Activated T-helper 1 cell treated with Interleukin-2 at 50 U/mL for 16 hours (primary cell): ENCODE results near the gene DLX6.

Experiments
- DNase-seq: peaks from one replicate; pipeline ENCODE4 v3.0.0-alpha.2; 2020; ENCODE audit warnings: low read depth

Gene DLX6

GRCh38 chr7:97011104-97011503 lies 5.8 kb downstream of the DLX6 start:
- no peak for DNase-seq

GRCh38 chr7:97011536-97012364 lies 6.4 kb downstream of the DLX6 start:
- DNase-seq, result no peak

- DNase-seq, result no peak
Observed at GRCh38 chr7:97012365-97013133, 7.2 kb downstream of the DLX6 start.

GRCh38 chr7:97013134-97013844 lies 7.9 kb downstream of the DLX6 start:
- no peak for DNase-seq

GRCh38 chr7:97013845-97014134 lies 8.4 kb downstream of the DLX6 start:
- no peak for DNase-seq

- DNase-seq, result no peak
Observed at GRCh38 chr7:97014145-97014750, 8.9 kb downstream of the DLX6 start.

GRCh38 chr7:97015279-97015678 lies 9.9 kb downstream of the DLX6 start:
- no peak for DNase-seq

GRCh38 chr7:97015756-97016380 lies 10.5 kb downstream of the DLX6 start:
- no peak for DNase-seq

GRCh38 chr7:97016381-97017191 lies 11.2 kb downstream of the DLX6 start:
- no peak for DNase-seq

- DNase-seq, result no peak
Observed at GRCh38 chr7:97017192-97018125, 12.1 kb downstream of the DLX6 start.

GRCh38 chr7:97018126-97018601 lies 12.8 kb downstream of the DLX6 start:
- DNase-seq, result no peak

- DNase-seq, result no peak
Observed at GRCh38 chr7:97018791-97019531, 13.6 kb downstream of the DLX6 start.

GRCh38 chr7:97019710-97020225 lies 14.4 kb downstream of the DLX6 start:
- DNase-seq, result no peak

- DNase-seq, result no peak
Observed at GRCh38 chr7:97020601-97020995, 15.2 kb downstream of the DLX6 start.

- no peak for DNase-seq
Observed at GRCh38 chr7:97020996-97021746, 15.8 kb downstream of the DLX6 start.

GRCh38 chr7:97021747-97022490 lies 16.6 kb downstream of the DLX6 start:
- DNase-seq, result no peak

- DNase-seq, result no peak
Observed at GRCh38 chr7:97022491-97023306, 17.3 kb downstream of the DLX6 start.
